Measurements from ENCODE around the gene GDA. TPM values are rescaled to one million over a fixed set of nuclear protein-coding genes. Genes with fewer than 3 reads are reported as not detected.

GDA gene
- total RNA-seq, result 0.02 TPM in 1 of 2 replicates, not detected in the other

DNA sequence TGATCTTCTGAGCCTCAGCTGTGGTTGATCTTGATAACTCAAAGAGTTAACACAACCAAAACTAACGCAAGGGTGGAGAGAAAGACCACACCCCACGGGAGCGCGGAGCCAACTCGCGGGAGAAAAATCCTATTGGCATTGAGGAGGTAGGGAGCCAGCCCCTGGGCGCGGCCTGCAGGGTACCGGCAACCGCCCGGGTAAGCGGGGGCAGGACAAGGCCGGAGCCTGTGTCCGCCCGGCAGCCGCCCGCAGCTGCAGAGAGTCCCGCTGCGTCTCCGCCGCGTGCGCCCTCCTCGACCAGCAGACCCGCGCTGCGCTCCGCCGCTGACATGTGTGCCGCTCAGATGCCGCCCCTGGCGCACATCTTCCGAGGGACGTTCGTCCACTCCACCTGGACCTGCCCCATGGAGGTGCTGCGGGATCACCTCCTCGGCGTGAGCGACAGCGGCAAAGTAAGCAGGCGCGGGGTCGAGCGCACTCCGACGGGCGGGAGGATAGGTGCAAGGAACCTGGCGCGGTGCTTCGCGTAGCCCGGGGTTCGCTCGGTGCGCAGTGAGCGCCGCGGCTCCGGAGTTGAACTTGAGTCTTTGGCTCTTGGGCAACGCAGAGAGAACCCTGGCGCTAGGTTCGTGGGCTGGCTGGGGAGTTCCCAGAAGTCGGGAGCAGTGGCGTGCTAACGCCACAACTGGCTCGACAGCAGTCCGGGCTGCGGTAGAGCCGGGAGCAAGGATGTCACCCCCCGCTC, at the start of gene GDA:
TSS of gene GDA (plus strand) at position 210 of the 745 bp plus-strand sequence. CDS start at position 330, 120 bp downstream.
- intact Hi-C loops (cut with micrococcal nuclease), result no loop called here

DNA sequence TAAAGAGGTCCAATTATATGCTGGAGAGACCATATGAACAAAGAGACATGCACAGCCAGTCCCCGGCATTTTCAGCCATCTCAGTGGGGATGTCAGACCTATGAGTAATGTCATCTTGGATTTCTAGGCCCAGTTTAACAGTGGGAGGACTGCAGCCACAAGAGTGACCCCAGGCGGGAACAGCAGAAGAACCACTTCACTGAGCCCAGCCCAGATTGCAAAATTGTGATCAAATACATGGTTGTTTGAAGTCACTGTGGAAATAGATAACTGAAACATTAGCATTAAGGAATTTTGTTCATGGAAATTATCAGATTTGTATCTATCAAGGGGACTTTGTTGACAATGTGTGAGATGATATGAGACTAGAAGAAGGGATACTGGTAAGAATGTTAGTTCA, 46.7 kb upstream of the GDA start:
- intact Hi-C loops (cut with micrococcal nuclease), result no loop called here

DNA sequence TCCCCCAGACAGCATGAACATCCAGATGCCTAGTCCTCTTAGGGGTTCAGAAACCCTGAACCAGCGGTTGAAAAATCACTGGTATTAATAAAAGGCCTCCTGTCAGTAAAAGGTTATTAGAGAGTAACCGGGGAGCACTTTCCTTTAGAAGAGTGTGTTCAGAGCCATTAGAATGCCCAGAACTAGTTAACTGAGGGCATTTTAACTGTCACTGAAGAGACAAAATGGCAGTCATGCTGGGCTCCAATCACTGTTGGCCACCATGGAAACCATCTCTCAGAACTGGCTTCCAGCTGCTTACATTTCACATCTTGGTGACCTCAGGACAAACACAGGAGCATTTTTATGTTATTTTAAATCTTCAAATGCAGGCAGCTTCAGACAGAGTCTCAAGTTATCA, 36.2 kb upstream of the GDA start:
- intact Hi-C loops (cut with micrococcal nuclease), result no loop called here

DNA sequence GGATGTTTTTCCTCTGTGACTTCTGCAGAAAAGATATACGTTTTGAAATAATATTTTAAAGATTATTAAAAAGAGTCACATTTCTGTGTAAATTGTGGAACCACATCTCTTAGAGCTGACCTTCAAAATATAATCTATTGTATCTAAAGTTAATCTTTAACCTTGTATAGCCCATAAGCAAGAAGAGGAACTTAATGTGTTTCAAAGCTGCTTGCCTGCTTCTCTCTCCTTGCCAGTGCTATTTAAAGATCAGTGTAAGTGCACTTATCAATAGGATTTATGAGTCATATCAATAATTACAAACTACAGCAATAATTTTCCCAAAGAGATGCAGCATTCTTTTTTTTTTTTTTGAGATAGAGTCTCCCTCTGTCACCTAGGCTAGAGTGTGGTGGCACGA, 29.4 kb upstream of the GDA start:
- intact Hi-C loops (cut with micrococcal nuclease), result no loop called here

DNA sequence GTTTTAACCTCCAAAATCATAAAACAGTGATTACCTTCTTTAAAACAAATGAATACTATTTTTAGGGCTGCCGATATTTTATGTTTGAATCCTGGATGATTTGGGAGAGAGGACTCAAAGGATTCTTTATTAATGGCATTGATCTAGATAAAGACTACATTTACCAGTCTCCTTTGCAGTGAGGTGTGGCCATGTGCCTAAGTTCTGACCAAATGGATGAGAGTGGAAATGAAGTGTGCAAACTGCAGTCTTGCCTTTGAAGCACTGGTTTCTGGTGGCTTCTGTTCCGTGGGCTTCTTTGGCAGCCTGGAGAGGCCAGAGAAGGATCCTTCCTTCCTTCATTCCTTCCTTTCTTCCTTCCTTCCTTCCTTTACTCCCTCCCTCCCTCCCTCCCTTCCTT, 24.3 kb upstream of the GDA start:
- intact Hi-C loops (cut with micrococcal nuclease), result no loop called here

DNA sequence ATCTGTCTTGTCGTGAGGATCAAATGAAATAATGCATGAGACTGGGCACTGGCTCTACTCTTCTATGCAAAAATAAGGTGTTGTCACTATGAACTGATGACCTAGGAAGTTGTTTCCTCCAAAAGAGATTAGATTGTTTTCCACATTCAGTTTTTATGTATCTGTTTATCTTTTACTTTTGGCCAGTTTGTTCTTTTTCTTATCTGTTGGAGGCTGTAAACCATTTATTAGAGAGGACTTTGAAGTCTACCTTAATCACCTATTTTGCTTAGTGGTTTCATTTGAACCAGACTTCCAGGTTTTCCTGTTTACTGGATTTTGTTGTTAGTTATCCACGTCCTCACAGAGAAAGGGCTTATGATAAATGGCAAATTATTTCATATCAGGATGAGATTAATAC, 21.5 kb upstream of the GDA start:
- intact Hi-C loops (cut with micrococcal nuclease), result no loop called here

DNA sequence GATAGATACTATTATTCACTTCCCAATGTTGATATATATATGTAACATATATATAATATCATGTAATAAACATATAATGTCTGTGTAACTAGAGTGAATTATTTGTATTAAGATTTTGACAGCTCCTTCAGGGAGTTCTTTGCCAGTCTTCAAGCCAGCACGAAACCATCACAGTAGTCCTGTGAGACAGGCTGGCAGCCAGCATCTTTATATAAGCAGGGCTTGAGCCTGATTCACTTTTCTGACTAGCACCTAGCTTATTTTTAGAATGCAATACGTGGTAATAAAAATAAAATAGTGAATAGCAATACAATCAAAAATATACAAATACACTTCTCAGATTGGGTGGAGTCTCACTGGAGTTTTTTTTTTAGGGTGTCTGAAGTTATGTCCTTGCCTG, 20.7 kb upstream of the GDA start:
- intact Hi-C loops (cut with micrococcal nuclease), result no loop called here

DNA sequence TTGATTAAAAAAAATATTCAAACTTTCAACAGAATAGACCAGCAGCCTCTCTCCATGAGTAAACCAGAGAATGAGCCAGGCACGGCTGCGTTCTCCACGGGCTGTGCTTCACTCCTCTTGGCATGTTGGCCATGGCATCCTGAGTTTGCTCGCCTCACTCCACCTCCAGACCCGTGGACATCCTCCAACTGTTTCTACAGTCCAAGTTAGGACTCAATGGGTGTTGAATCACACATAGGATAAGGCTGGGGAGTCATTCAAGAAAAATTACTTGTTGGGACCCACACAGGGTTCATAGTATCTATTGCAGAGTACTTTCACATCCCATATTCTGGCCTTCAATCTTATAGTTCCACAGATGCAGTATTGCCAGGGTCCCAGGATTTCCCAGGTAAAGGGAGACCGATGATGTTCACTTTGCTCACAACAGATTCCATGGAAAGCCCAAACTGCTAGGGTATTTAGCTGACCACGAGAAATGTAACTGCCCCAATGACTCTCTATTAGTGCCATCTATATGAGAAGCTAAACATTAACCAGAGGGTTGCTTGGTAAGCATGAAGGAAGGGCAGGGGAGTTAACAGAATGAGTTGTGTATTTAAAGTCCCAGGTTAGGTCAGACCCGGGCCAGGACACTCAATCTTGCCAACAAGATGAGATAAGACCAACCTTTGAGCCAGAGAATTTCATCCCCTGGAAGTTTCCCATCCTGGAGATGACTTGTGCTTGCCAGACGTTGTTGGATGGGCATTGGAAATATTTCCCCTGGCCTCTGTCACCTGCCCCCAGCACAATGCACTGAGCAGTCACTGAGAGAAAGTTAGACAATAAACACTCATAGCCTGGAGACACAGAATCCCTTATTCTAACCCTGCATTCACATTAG, 19.7 kb upstream of the GDA start:
- intact Hi-C loops (cut with micrococcal nuclease), result no loop called here

DNA sequence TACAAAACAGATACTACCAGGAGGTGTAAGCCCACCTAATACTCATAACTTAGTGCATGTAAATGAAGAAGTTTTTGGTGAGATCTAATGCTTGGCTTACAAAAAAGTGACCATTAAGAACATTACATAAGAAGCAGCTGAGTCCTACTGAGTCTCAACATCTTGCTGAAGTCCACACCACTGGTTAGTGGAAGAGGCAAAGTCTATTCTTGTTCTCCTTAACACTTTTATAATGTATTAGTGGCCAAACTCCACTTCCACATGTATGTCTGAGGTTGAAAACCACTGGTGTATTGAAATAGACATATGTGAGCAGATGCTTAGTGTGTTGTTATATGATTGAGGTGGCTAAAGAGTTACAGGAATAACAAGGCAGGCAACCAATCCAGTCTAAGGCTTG, 18.9 kb upstream of the GDA start:
- intact Hi-C loops (cut with micrococcal nuclease), result no loop called here

DNA sequence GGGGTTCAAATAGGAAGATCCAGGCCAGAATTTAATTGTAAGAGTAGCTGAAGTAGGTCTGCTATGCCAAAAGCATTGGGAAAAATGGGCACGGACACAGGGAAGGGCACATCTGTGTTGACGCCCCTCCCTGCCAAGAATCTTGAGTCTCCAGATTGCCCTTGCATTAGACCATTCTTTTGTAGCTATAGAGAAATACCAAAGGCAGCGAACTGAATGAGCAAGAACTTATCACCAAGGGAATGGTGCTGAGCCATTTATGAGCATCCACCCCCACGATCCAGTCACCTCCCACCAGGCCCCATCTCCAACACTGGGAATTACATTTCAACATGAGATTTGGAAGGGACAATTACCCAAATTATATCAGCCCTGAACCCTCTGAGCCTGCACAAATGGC, 18.0 kb upstream of the GDA start:
- intact Hi-C loops (cut with micrococcal nuclease), result no loop called here

DNA sequence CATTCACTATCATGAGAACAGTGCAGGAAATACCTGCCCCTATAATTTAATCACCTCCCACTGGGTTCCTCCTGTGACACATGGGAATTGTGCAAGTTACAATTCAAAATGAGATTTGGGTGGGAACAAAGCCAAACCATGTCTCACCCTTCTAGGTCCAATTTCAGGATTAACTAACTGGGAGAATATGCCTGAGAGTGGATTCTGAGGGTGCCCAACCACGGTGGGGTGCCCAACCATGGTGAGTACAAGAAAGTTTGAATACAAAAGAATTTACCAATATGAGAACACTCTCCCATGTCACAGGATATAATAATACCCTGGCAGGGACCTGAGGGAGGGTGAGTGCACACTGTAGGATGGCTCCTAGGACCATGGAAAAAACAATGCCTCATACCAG, 17.2 kb upstream of the GDA start:
- intact Hi-C loops (cut with micrococcal nuclease), result no loop called here

DNA sequence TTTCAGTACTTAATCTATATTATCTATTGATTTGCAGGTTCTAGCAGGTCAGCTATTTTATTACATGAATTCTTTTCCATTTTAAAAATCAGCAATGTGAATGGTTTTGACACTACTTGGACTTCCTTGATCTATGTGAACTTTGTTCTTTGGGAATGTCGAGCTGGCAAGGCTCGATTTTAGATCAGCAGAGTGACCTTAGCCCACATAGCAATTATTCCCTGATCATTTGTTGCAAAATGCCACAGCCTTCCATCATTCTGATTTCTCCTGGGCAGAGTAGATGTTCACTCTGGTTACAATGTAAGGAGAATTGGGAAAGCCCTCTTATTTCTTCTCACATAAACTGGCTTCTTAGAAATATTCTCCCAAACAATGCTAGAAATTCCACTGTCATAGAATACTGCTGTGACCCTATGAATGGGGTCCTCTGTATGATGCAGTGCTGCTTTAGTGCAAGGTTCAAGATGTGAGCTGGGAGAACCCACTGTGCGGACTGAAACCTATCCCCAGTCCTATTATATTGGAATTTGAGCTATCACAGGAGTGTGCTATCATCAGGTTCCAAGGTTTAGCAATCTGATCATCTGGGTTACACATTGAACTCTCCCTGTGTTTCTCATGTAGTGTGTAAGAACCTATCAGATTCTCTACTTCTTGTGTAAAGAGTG, 15.7 kb upstream of the GDA start:
- intact Hi-C loops (cut with micrococcal nuclease), result no loop called here

DNA sequence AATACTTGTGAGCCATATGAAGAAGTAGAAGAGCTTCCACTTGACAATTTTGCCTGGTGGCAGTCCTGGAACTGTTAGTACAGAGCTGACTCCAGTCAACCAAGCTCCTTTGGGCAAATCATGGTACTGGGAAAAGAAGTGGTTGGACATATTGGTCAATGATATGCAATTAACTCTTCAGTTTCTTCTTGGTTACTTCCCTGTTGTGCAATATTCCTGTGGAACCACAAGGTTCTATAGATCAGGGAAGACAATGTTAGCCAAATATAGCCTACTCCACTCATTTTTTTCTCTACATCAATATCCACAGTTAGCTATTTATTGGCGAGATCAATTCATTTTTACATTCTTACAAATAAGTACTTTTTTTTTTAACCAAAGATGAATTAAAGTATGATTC, 14.4 kb upstream of the GDA start:
- intact Hi-C loops (cut with micrococcal nuclease), result no loop called here

DNA sequence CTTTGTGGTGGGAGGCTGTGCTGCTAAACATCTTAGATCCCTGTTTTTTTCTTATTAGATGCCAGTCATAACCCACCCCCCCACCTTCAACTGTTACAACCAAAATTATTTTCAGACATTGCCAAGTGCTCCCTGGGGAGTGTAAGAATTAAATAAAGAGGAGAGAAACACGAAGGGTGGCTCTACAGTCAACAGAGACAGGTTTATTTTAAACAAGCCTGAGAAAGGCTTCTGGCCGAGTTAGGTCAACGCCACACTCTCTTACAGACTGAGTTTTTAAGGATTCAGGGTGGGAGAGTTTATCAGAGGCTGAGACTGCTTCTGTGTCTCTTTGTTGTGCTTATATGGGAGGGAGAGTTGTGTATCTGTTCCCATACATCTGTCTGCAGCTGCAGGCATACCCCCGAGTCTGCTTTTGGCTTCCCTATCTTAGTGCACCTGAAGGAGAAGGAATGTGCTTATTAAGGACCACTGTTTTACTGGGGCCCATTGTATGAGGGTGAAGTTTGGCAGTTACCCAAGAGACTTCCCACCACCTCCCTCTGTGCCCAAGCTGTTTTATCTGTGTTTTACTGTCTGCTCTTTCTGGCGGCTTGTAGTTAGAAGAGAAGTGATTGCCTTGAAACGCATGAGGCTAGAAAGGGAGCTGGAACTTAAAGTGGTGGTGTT, 11.4 kb upstream of the GDA start:
- intact Hi-C loops (cut with micrococcal nuclease), result no loop called here

DNA sequence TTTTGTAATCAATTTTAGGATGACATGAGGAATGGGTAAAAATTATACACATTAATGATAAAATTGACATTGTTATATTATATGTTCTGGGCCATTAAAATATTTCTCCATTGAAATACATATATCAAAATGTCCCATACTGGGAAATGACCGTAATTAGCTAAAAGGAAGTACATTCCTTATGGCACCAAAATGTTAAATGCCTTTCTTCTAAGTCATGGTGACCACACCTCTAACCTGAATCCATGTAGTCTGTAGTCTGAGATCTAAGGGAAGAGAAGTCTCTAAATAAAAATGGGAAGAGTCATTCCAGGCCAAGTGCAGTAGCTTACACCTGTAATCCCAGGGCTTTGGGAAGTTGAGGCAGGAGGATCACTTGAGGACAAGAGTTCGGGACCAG, 10.0 kb upstream of the GDA start:
- intact Hi-C loops (cut with micrococcal nuclease), result no loop called here

DNA sequence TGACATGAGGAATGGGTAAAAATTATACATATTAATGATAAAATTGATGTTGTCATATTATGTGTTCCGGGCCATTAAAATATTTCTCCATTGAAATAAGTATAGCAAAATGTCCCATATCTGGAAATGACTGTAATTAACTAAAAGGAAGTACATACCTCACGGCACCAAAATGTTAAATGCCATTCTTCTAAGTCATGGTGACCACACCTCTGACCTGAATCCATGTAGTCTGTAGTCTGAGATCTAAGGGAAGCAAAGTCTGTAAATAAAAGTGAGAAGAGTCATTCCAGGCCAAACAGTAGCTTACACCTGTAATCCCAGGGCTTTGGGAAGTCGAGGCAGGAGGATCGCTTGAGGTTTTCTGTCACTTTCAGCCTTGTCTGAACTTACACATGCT, 8.7 kb upstream of the GDA start:
- intact Hi-C loops (cut with micrococcal nuclease), result no loop called here

DNA sequence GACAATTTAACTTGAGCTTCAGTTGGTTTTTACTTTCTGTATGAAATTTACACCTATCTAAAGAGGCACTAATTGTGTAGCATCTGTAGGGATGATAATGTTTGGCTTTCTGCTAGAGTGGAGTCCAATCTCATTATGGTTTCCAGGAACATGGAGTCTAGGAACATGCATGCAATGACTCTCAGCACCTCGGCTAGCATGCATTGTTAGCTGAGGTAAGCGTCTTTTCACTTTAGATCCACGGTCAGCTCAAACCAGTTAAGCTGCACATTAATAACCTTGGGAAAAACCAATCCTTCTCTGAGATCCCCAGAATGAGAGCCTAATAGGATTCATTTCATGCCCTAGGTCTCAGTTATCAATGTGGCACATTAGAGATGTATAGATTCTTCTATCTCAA, 7.8 kb upstream of the GDA start:
- intact Hi-C loops (cut with micrococcal nuclease), result no loop called here

DNA sequence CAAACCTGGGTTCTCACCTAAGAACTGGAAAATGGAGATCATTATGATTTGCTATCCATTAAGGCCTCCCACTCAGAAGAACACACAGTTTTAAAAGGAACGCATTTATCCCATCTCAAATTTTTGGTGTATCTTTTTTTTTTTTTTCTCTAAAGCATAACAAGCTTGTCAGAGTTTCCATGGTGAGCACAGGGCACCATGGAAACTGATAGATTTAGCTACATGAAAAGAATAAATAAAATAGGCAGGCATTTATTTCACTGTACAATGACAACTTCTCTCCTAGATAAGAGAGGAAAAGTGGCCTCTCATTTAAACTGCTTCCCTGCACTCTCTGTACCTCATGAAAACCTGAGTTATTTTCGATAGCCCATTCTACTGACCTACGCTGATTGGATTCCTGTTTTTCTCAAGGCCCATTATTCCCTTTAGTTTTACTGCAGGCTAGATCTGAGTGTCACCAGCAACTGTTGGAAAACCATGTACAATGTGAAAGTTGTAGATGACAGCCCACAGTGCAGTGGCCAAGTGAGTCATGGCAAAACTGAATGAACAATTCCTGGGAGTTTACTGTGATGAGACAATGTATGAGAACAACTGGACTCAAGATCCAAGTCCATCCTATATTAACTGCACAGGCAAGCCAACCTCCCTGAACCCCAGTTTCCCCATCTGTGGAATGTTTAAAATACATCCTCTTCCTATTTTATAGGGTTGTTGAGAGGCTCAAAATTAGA, 4.3 kb upstream of the GDA start:
- intact Hi-C loops (cut with micrococcal nuclease), result no loop called here

DNA sequence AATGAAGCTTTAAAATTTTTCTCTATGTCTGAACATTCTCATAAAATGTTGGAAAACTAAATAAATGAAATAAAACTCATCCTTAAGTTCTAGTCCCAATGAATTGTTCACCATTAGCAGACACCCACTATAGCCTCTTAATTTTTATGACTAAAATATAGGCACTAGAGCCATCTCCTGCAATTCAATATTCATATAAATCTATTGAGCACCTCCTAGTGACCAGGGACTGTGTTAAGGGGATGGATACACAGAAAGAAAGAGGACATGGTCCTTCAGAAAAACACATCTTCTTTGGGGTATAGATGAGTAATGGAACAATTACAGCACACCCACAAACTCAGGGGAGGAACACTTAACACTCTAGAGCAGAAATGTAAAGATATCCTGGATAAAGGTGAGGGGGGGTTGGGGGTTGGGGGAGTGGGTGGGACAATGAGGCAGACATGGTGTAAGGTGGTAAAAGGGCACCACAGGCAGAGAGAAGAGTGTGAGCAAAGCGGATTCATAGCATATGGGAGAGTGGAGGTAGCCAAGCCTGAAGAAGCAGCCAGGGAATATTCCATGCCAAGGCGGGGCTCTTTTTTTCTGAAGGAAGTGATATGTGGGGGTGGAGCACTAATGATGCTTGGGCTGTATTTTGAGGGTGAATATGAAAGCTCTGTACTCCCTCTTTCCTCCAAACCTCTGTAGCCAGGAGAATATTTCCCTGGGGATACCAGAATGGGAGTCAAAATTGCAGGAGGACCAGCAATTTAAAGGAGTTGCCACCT, 3.3 kb upstream of the GDA start:
- intact Hi-C loops (cut with micrococcal nuclease), result no loop called here

DNA sequence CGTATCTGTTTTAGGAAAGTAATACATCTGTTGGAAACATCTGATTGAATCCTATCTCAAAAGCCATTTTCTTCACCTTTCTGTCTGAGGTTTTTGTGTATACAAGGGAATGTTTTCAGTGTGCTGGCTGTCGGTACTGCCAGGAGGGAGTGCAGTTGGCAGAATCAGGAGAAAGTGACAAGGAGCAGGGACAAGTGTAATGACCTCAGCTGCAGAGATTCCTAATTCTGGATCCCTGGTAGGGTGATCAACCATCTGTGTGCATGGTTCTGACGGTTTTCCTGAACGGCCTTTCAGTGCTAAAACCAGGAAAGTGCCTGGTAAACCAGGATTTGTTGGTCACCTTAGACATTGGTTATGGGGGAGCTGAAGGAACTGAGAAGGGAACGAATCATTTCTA, 1.6 kb upstream of the GDA start:
- intact Hi-C loops (cut with micrococcal nuclease), result no loop called here

Measured in T-helper 1 cell treated with Interleukin-12 subunit alpha and Interleukin-12 subunit beta and Interleukin-4 antibody, amounts not matched to agents 30 ng/mL and 1 ng/mL, for 36 hours (primary cell).